GM19240 (cell line): ENCODE measurements around the gene DOCK10.
"Not testable (repeated sequence)": the region's sequence is repeated elsewhere in the genome, so short reads cannot be mapped to it uniquely, and the experiment has no call there.

Experiments used
- DNase-seq: peaks from one replicate; pipeline ENCODE4 v3.0.0; 2011; ENCODE audit warnings: low spot score; ENCODE audit not compliant: insufficient read length

DOCK10 gene

DNA sequence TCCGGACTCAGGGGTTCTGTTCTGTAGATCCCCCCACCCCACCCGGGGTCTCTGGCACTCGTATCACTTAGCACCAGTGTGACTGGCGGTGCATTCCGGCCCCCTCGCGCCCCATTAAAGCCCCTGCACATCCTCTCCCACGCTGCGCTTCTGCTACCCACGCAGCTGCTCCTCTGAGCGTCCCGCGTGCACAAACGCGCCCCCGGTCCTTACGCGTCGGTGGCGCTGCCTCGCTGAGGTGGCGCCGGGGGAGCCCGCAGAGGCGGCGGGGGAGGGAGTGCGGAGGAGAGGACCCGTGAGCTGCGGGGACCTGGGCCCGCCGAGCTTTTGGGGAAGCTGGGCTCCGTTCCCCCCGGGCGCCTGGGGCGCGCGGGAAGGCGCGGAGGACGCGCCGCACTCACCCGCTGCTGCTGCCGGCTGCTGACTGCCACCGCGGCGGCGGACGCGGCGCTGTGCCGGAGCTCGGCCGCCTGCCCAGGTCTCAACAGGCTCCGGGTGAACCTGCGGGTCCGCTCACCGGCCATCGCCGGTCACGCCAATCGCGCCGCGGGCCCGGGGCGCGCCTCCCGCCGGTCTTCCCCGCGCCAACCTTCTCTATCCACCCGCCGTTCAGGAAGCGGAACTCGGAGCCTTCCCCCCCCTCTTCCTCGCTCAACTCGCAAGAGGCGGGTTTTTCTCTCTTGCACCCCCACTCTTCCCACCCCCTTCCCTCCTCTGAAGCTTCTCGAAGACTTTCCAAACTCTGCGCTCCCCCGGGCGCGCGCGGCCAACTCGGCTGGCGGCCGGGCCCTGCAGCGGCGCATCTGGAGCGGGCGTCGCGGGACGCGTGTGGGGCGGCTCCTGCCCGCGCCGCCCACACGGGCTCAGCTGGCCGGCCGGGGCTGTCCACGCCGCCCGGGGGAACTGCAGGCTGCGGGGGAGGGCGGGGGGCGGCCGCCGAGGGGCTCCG lies at the start of gene DOCK10:
TSS of gene DOCK10 (minus strand) at position 618 of the 949 bp plus-strand sequence. CDS start at position 524, 94 bp downstream.
- DNase-seq = no peak

- no peak for DNase-seq
These were observed 49.1 kb upstream of the DOCK10 start for GRCh38 chr2:225091336-225091735.

DNA sequence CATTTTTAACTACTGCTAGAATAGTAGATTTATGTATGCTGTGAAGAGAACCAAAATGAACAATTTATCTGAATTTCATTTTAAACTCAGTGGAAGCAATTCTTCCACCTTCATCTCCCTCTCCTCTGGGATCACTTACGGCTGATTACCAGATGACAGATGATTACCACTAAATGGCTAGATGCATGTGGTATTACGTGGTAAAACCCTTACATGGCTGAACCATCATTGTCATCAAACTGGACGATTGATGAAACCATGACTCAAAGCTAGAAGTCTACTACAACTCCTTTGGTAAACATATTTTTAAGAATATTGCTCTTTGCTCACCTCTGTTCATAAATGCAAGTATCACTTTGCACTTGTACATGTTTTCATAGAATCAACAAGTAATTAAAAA lies 48.5 kb upstream of the DOCK10 start:
- no peak for DNase-seq

DNA sequence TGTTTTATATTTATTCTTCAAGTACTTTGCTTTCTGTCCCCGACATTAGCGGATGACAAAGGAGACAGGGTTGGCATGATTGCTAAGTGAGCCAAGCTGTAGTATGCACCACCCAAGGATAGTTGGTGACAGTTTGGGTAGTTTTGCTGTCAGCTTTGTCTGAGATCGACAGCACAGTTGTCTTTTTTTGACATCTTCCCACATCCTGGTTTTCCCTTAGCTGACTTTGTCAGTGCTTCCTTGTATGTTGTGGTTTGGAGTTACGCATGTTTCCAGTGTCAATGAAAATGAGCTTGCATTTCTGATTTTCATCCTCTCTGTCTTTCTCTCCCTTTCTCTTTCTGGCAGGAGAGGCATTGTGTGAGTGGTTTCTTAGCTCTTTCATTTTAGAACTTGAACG lies 44.6 kb upstream of the DOCK10 start:
- DNase-seq = no peak

DNA sequence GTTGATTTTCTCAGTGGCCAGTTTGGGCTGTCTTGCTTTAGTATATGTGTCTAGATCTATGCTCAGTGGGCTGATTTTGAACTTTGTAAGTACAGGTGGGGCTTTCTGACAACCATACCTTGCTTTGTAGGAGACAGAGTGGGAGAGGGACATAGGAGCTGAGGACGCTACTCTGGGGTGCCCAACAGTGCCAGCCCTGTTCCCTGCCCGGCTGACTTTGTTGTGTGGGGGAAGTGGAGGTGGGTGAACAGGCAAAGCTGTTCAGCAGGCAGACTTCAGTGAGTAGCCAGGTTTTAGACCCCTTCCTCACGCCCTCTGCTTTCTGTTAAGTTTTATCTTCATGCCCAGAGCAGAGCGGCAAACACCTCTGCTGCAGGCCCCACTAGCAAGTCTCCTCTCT lies 44.2 kb upstream of the DOCK10 start:
- no peak for DNase-seq

- DNase-seq = no peak
These were observed 41.0 kb upstream of the DOCK10 start for GRCh38 chr2:225083276-225083675.

GRCh38 chr2:225076125-225076524 lies 33.9 kb upstream of the DOCK10 start:
- DNase-seq = no peak

DNA sequence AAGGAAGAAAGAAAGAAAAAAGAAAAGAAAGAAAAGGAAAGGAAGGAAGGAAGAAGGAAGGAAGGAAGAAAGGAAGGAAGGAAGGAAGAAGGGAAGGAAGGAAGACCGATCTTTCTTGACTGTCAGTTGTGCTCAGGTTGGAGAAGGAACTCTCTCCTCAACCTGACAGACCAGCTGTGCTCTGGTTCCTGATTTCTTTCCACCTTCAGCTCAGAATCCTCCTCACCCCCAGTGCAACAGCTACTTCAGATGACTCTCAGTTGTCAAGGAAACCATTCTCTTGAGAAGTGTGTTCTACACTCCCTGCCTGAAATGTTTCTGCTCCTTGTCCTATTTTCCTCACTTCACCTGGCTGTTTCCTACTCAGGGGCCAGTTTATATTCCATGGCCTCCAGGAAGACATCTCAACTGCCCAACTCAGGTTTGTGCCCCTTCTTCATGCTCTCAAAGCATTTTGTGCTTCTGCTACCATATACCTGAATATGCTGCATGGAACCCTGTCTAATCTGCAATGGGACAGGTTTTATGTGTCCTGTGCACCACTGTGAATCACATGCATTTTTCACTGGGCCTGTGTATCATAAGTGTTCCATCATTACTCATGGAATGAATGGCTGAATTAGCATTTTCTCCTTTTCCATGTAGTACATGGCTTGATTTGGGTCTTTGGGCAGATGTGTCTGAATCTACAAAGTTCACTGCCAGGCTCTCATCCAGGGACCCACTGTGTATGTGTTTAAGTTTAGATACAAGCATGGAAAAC lies 32.8 kb upstream of the DOCK10 start:
- DNase-seq = no peak

DNA sequence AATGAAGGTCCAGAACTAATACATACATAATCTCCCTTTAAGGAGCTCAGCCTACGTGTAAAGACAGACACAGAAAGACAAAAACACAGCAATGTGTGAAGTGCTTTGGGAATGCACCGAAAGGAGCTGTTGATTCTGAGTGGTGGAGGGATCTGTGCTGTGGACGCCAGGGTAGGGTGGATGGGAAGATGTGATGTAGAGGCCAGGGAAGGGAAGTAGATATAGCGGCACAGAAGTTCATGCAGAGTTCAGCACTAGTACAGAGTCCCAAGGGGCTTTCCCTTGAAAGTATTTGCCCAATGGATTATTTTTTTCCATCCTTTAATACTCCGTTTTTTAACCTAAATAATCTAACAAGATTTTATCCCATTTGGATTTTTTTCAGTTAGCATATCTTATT lies 32.1 kb upstream of the DOCK10 start:
- no peak for DNase-seq

- no peak for DNase-seq
These were observed 30.9 kb upstream of the DOCK10 start for GRCh38 chr2:225073198-225073597.

GRCh38 chr2:225072444-225072843 lies 30.2 kb upstream of the DOCK10 start:
- DNase-seq = no peak

GRCh38 chr2:225070811-225071210 lies 28.5 kb upstream of the DOCK10 start:
- DNase-seq = no peak

DNA sequence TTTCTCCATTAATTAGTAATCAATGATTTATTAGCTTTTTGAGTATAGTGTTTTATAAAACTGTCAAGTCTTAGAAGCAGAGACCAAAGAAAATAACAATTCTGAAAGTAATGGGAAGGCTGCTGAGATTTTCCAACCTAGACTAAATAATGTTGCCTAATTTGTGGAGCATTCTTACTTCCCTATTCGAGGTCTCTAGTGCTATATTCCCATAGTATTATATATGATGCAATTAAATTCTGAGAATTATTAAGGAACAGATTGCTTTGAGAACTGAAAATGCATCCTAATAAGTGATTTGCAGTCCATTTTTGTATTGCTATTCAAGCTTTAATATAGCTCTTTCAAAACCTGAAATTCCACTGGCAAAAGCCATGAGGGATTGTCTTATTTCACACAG lies 27.7 kb upstream of the DOCK10 start:
- DNase-seq = no peak

DNA sequence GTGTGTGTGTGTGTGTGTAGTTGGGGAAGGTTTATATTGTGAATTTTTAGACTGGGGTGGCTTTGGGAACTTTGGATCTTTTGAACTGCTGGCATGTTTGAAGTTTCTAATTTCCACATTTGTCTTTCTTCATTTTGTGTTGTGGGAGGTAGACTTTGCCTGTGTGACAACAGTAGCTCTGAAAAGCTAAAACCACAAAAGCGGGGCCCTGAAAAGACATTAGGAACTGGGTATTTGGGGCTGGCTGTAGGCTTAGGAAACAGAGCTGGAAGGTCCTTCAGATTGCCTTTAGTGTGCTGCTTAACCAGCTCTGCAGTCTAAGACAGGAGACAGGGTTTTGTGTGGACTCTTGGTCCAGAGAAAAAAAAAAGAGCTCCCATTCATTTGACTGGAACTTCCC lies 27.2 kb upstream of the DOCK10 start:
- no peak for DNase-seq

GRCh38 chr2:225065882-225066281 lies 23.6 kb upstream of the DOCK10 start:
- DNase-seq = no peak

DNA sequence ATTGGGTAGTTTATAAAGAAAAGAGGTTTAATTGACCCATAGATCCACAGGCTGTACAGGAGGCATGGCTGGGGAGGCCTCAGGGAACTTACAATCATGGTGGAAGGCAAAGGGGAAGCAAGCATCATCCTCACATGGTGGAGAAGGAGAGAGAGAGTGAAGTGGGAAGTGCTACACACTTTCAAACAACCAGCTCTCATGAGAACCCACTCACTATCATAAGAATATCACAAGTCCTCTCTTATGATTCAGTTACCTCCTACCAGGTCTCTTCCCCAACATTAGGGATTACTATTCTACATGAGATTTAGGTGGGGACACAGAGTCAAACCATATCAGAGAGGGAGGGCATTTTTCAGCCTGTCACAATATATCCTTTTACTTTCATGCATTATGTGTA lies 22.7 kb upstream of the DOCK10 start:
- no peak for DNase-seq

DNA sequence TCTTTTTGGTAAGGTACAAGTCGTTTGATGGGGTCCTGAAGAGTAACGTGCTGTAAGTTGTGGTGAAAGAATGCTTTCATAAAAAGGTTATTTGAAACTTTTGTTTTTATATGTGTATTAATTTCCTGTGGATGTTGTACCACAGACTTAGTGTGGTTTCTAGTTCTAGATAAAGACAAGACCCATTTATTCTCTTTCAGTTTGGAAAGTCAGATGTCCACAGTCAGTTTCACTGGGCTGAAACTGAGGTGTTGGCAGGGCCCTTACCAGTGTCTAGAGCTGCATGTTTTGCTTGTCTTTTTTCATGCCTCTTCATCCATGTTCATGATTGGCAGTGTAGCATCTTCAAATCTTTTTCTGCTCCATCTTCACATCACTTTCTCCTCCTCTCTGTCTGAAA lies 22.1 kb upstream of the DOCK10 start:
- DNase-seq = no peak

DNA sequence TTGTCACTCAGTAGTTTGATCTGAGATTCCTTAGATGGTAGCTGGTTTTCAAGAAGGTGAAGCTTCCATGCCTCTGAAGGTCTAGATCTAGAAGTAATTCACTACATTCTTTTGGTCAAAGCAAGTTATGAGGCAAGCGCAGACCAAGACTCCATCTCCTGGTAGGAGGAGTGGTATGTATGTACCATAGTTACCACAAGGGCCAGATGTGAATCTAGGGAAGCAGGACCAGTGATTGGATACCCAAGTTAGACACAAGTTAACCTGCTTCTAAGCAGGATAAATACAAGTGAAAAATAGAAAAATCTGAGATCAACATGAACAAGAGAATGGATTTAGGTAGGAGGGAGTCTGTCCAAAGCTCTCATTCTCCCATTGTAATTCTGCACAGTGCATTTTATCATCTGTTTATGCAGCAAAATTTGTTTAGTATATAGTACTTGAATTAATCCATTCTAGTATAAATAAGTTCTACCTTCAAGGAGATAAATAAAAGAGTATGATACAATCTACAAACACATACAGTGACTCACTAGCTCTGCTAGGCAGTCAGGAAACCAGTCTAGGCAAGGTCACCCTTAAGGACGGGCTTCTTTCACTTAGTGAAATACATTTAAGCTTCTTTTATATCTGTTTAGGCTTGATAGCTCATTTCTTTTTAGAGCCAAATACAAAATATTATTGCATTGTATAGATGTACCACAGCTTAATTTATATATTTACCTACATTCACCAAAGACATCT lies 14.2 kb upstream of the DOCK10 start:
- DNase-seq = no peak

GRCh38 chr2:225055714-225056113 lies 13.4 kb upstream of the DOCK10 start:
- DNase-seq = no peak

- DNase-seq = no peak
These were observed 10.4 kb upstream of the DOCK10 start for GRCh38 chr2:225052703-225053102.

DNA sequence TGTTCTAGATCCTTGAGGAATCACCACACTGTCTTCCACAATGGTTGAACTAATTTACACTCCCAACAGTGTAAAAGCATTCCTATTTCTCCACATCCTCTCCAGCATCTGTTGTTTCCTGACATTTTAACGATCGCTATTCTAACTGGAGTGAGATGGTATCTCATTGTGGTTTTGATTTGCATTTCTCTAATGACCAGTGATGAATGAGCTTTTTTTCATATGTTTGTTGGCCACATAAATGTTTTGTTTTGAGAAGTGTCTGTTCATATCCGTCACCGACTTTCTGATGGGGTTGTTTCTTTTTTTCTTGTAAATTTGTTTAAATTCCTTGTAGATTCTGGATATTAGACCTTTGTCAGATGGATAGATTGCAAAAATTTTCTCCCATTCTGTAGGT lies 5.2 kb upstream of the DOCK10 start:
- DNase-seq = not testable (repeated sequence)

DNA sequence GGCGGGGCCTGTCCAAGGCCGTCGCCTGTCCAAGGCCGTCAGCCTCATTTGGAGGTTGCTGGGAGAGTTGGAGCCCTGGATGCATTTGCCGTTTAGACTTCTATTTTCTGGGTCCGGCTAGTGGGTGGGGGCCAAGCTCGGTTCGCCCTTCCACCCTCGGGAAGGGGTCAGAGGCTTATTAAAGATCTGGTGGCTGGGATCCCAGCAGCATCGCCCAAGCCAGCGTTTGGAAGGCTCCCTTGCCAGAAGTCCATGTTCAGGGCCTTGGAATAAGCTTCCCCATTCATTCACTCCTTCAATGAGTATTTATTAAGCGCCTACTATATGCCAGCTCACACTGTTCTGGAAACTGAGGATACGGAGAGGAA lies 516 bp upstream of the DOCK10 start:
- no peak for DNase-seq
